ENCODE results near the gene ABCG5.

The ABCG5 gene

DNA sequence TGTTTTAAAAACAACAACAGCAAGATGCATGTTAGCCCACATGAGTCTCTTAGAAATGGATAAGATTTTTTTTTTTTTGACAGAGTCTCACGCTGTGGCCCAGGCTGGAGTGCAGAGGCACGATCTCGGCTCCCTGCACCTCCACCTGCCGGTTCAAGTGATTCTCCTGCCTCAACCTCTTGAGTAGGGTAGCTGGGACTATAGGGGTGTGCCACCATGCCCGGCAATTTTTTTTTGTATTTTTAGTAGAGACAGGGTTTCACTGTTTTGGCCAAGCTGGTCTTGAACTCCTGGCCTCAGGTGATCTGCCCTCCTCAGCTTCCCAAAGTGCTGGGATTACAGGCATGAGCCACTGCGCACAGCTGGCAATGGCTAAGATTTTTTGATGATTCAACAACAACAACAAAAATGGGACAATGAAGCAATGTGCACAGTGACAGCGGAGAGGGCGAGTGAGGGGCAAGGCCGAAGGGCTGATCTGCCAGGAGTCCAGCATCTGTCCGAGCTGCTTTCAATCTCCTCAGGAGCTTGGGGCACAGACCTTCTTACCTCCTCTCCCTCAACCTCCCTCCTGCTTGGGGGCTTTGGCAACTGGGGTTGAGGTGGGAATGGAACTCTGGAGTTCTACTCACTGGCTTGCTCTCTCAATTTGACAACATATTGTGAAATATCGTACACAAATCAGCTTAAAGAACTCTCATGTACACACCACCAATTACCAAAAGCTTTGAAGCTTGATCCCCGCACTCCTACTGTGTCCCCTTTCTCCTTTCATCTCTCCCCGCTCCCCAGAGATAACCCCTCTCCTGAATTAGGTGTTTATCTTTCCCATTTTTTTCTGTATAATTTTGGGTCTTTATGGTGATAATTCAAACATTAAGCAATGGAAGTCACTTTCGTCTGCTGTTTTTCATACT lies 3.6 kb upstream of the ABCG5 start:
- FAIRE-seq, result no peak

DNA sequence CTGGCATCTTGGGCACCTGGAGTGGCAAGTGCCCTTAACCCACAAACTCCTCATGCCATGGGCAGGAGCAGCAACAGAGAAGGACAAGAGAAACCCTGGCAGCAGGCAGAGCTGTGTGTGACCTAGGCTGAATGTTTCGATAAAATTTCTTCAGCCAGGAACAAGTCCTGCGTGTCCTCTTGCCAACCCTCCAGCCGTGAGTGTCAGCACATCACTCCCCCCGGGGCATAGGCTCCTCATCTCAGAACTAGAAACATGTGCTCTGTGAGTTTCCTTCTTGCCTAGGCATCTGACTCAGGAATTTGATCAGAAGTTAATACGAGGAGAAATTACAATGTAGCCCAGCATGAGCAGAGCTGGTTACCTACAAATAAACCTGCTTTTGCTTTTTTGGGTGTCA lies 2.3 kb upstream of the ABCG5 start:
- no peak for FAIRE-seq

GRCh38 chr2:43839776-43840564 lies 1.3 kb upstream of the ABCG5 start:
- FAIRE-seq, result no peak

DNA sequence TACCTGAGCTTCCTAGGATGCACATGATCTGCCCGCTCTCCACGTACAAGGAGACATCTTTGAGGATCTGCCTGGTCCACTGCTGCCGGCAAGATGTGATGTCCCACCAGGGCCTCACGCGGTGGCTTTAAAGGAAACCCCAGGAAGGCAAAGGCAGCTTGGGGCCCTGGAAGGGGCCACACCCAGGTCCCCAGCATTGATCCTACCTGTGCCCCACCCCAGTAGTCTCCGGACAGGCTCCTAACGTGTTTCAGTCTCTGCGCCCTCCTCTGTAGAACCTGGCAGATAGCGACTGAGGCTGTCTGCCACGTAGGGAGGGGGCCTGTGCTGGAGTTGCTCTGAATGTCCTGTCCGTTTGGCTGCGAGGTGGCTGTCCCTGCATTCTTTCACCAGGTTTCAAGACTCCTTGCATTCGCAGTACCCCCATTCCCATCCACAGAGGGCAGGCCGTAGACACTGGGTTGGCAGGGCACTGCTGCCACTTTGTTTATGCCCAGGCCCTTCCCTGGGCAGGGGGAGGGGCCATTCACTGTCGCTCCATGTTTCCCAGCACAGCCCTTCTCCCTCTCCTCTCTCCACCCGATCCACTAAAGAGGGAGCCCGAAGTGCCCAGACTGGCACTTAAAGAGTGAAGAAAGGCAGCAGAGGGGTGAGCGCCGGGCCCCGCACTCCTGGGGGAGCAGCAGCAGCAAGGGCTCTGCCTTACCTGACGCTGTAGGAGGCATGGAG lies 644 bp downstream of the ABCG5 start:
- no peak for FAIRE-seq

DNA sequence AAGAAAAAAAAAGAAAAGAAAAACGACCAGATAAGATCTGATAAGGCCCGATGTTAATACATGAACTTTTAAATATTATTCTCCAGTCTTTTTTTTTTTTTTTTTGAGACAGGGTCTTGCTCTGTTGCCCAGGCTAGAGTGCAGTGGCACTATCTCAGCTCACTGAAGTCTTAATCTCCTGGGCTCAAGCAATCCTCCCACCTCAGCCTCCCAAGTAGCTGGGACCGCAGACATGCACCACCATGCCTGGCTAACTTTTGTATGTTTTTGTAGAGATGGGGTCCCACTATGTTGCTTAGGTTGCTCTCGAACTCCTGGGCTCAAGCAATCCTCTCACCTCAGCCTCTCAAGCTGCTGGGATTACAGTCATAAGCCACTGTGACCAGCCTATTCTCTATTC lies 1.6 kb downstream of the ABCG5 start:
- FAIRE-seq, result no peak

GRCh38 chr2:43832457-43832856 lies 6.2 kb downstream of the ABCG5 start:
- no peak for FAIRE-seq

DNA sequence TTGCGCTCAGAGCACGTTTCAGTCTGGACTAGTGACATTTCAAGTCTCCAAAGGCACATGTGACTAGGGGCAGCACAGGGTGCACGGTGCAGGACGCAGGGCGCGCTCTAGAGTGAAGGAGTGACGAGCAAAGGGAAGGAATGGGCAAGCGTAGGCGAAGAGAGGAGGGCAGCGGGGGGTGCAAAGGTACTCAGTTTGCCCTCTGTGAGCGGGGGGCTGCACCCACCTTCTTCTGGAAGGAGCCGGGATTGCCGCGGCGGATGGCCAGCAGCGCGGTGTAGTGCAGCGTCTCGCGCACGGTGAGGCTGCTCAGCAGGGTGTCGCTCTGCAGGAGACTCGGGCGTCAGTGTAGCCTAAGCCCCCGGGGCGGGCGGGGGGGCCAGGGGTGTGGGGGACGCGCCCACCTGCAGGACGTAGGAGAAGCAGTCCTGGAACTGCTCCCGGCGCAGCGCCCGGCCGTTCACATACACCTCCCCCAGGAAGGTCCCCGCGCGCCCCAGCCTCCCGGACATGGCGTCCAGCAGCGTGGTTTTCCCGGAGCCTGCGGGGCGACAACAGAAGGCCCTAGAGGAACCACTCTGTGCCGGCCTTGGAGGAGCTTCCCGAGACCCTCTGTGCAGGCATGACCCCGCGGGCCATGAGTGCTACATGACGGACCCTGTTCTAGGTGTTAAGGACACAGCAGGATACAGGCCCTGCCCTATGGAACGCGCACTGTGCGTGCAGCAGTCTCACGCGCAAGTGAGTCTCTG lies 6.9 kb downstream of the ABCG5 start:
- FAIRE-seq, result no peak

DNA sequence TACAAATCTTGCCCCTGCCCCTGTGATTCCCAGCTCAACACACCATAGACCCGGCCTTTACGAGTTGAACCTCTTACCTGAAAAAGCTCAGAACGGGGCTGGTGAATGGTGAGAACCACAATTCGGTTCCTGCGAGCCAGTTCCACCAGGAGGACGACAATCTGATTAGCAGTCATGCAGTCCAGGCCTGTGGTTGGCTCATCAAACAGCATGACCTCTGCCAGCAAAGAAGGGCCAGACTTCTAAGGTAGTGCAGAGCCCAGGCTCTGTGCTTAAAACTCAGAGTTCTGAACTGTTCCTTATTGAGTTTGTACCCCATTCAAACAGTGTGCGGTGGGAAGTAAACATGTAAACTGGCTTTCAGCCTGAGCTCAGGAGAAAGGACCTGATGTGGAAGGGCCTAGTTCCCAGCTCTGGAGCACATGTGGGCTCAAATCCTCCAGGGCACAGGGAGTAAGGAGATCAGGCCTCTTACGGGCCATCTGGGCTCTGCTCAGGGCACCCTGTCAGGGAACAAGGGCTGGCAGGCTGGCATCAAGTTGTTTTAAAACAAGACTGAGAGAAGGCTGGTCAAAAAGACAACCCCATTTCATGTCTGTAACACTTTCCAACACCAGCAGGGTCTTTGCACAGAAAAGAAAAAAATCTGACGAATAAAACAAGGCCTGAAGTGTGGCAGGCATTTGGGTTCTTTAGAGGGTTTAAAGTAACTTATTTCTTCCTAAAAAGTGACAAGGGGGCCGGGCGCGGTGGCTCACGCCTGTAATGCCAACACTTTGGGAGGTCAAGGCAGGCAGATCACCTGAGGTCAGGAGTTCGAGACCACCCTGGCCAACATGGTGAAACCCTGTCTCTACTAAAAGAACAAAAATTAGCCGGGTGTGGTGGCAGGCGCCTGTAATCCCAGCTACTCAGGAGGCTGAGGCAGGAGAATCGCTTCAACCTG lies 12.1 kb downstream of the ABCG5 start:
- FAIRE-seq, result no peak

DNA sequence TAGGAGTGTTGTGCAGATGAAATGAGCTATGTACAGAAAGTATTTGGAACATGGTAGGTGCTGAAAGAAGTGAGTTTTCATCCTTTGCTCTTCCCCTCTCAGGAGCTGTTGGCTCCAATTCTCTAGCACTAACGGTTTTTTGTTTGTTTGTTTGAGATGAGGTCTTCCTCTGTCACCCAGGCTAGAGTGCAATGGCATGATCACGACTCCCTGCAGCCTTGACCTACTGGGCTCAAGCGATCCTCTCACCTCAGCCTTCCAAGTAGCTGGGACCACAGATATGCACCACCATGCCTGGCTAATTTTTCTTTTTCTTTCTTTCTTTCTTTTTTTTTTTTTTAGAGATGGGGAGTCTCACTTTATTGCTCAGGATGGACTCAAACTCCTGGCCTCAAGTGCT lies 12.8 kb downstream of the ABCG5 start:
- no peak for FAIRE-seq

DNA sequence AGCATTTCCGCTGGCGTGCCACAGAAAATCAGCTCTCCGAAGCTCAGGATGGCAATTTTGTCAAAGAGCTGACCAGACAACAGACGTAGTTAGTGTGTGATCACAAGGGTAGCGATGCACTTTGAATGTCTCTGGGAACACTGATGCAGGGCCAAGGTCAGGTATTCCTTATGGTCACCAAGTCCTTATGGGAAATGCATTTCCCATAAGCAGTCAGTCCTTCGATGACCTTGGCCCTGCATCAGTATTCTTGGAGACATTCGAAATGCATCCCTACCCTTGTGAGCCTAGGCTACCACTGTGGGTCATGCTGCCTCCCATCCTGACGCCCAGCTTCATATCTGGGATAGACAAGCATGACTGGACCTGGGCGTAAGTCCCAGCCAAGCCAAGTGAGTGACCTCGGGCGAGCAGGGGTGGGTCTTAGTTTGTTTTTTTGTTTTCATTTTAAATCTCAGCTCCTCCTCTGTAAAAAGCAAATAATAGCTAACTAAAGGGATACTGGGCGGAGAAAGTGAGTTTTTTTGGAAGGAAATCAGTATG lies 13.6 kb downstream of the ABCG5 start:
- no peak for FAIRE-seq

DNA sequence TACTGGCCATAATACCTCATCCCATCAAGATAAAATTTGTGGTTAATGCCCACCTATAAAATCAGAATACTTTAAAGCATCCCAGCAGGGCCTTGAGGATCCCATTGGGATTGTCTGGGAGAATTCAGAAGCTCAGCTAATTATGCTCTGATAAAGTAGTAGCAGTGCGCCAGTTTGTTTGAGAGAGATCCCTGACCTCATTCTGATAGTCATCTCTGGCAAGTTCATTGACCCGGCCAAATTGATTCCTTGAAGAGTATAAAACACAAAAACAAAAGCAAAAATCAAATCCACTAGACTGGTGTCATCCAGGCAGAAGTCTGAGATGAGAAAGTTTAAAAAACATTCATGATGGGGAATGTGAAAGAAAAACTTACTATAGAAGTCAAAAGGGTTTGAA lies 14.1 kb downstream of the ABCG5 start:
- FAIRE-seq, result no peak

DNA sequence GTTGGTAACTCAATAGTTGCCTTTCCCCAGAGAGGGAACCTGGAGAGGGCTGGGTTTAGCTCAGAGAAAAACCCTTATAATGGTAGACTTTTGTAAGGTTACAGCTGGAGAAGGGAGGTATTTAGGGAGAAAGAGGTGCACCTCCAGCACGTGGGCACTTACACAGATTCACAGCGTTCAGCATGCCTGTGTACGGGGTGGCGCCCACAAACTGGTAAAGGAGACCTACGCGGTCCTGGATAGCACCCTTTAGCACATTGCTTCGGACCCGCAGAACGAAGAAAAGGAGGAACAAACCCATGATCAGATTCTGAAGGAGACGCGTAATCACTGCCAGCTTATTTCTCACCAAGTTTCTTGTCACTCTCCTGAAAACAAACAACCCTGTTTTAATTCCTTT lies 14.9 kb downstream of the ABCG5 start:
- FAIRE-seq, result no peak

DNA sequence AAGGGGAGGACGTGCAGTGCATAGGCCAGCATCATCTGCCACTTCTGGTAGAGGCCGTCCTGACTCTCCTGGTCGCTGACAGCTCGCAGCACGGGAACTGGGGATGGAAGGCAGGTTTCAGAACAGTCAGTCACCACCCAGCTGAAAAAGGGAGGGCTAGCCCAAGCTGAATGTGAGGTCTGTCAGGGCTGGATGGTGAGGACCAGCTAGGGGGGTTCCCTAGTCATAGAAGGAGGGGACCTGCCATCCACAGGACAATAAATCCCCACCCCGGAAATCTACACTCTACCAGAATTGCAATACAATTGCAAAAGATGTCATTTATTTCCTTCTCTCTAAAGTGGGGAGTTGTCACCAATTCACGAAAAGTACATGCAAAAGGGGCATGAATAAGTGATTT lies 15.8 kb downstream of the ABCG5 start:
- no peak for FAIRE-seq

GRCh38 chr2:43819491-43820163 lies 19.0 kb downstream of the ABCG5 start:
- FAIRE-seq, result peak; percentile 31

DNA sequence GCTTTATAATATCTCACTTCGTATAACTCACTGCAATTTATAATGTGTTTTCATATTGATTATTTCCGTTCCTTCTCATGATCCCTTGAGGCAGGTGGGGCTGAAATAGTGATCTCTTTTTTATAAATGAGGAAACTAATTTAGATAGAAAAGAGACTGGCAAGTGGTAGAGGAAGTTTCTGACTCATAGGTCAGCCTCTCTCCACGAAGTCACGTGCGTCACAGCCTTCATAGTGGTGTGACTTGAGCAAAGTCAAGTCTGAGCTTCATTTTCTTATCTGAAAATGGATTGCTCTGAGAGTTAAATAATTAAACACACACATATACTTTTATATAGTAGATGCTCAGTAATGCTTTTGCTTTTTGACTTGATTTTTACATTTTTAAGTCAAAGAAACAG lies 19.9 kb downstream of the ABCG5 start:
- peak; percentile 80 for FAIRE-seq

DNA sequence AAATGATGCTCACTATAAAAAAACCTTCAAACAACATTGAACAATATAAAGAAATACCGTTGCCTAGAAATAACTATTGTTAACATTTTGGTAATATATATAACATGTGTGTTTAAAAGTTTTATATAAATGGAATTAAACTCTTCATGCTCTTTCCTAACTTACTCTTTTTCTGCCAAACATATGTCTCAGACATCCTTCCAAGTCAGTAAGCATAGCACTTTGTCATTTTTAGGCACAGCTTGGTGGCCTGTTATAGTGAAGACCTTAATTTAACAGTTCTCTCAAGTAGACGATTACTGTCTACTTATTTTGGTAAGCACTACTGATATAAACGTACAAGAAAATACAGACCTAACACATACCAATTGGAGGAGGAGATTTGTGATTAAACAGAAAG lies 23.9 kb downstream of the ABCG5 start:
- no peak for FAIRE-seq

- FAIRE-seq, result no peak
Measured at GRCh38 chr2:43812947-43813346, 25.7 kb downstream of the ABCG5 start.

- FAIRE-seq, result no peak
Measured at GRCh38 chr2:43812006-43812405, 26.6 kb downstream of the ABCG5 start.

- FAIRE-seq, result peak; percentile 14
Measured at GRCh38 chr2:43810888-43811287, 27.8 kb downstream of the ABCG5 start.

DNA sequence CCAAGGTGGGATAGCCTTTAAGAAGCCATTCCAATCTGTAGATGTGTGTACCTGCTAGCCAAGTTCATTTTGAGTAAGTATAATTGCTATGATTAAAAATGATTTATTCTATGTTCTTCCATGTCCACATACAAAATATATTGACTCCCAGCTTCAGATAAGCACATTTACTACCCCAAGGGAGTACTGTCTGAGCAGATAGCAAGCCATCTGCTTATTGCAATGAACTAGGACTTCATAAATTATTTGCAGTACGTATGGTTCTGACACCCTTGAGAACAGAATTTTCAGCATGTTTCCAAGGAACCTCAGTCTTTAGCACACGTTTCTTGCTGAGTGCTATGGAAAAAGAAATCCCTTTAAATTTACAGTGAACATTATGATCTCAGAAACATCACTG lies 28.2 kb downstream of the ABCG5 start:
- FAIRE-seq, result no peak

GRCh38 chr2:43806719-43807031 lies 32.0 kb downstream of the ABCG5 start:
- FAIRE-seq, result no peak
